GM18502 (cell line): ENCODE results near the gene SYCP2.
"Not testable (repeated sequence)": the region's sequence is repeated elsewhere in the genome, so short reads cannot be mapped to it uniquely, and the experiment has no call there.

Experiments used
- ATAC-seq: cut with Tn5 transposase; IDR thresholded peaks from one replicate; pipeline ENCODE4 v1.9.1; 2021; ENCODE audit warnings: mild to moderate bottlenecking; ENCODE audit not compliant: unreplicated experiment, poor library complexity

Gene SYCP2

GRCh38 chr20:59920944-59921343 is 12.5 kb downstream of the SYCP2 start:
- ATAC-seq = no peak

GRCh38 chr20:59912609-59913008 is 20.8 kb downstream of the SYCP2 start:
- no peak for ATAC-seq

GRCh38 chr20:59911041-59911440 is 22.4 kb downstream of the SYCP2 start:
- no peak for ATAC-seq

GRCh38 chr20:59908855-59909254 is 24.6 kb downstream of the SYCP2 start:
- ATAC-seq = no peak

- ATAC-seq = no peak
Observed at GRCh38 chr20:59903621-59904020, 29.8 kb downstream of the SYCP2 start.

- ATAC-seq = no peak
Observed at GRCh38 chr20:59902470-59902869, 31.0 kb downstream of the SYCP2 start.

- ATAC-seq = no peak
Observed at GRCh38 chr20:59895908-59896307, 37.5 kb downstream of the SYCP2 start.

- no peak for ATAC-seq
Observed at GRCh38 chr20:59891581-59891980, 41.9 kb downstream of the SYCP2 start.

GRCh38 chr20:59890035-59890434 is 43.4 kb downstream of the SYCP2 start:
- not testable (repeated sequence) for ATAC-seq

GRCh38 chr20:59888050-59888449 is 45.4 kb downstream of the SYCP2 start:
- no peak for ATAC-seq

GRCh38 chr20:59884494-59884893 is 48.9 kb downstream of the SYCP2 start:
- ATAC-seq = no peak

- ATAC-seq = no peak
Observed at GRCh38 chr20:59880198-59880597, 53.2 kb downstream of the SYCP2 start.

GRCh38 chr20:59873409-59873808 is 60.0 kb downstream of the SYCP2 start:
- ATAC-seq = no peak

- no peak for ATAC-seq
Observed at GRCh38 chr20:59871096-59871495, 62.3 kb downstream of the SYCP2 start.

GRCh38 chr20:59866338-59866737 is 67.1 kb downstream of the SYCP2 start:
- ATAC-seq = no peak

- no peak for ATAC-seq
Observed at GRCh38 chr20:59864726-59865125, 68.7 kb downstream of the SYCP2 start.

- ATAC-seq = no peak
Observed at GRCh38 chr20:59863058-59863457, 70.4 kb downstream of the SYCP2 start.

- no peak for ATAC-seq
Observed at GRCh38 chr20:59861401-59861800, 72.0 kb downstream of the SYCP2 start.

- ATAC-seq = no peak
Observed at GRCh38 chr20:59858425-59858824, 75.0 kb downstream of the SYCP2 start.

- no peak for ATAC-seq
Observed at GRCh38 chr20:59857966-59858365, 75.5 kb downstream of the SYCP2 start.

- not testable (repeated sequence) for ATAC-seq
Observed at GRCh38 chr20:59856941-59857340, 76.5 kb downstream of the SYCP2 start.

- not testable (repeated sequence) for ATAC-seq
Observed at GRCh38 chr20:59856526-59856925, 76.9 kb downstream of the SYCP2 start.

- peak; percentile 62 for ATAC-seq
Observed at GRCh38 chr20:59850018-59850641, 83.3 kb downstream of the SYCP2 start.
